ENCODE results near the gene FBXW7. TPM values are rescaled to one million over a fixed set of nuclear protein-coding genes. Genes with fewer than 3 reads are reported as not detected.

Gene FBXW7
- total and polyA plus RNA-seq, 2 of the 8 experiments (the other 6 are each of a cell fraction or from before 2014, with no cell fraction given) = 6.0 to 26.7 TPM

DNA sequence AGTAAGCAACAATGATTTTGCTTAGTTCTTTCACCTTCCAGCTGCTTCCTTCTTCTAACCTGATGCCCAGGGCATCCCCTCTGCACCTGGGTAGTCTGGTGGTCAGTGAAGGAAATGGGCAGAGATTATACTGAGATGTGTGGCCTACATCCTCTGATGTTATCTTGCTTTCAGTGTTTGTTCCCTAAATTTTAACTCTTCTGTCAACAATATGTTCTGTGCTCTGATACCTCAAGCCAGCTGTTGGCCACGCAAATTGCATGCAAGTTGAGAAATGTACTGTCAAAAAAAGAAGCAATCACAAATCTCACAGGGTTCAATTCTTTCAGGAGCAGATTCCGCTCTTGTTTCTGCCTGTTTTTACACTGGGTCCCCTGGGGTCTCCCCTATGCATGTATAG lies 73.8 kb downstream of the FBXW7 start:
- CTCF ChIA-PET (ENCODE audit: partially characterized antibody) = interaction anchor here (1.5 kb wide), 1 partner anchor 178 kb away, joined by 3 read pairs; no protein-coding TSS in a partner anchor
- Histone ChIP-seq H3K23ac (ENCODE audit: insufficient read length) (no peak overlapping the region), H4K20me1 (replicated peaks in 1 of 2; ENCODE audit: control insufficient read depth in 1 of 2, insufficient read depth in 2 of 2, low read length in 2 of 2) (no peaks in the 10 kb centered on the region), H3K23me2 (ENCODE audit: low read depth, low read length) (no peaks in the 10 kb centered on the region), H2BK120ac (replicated peaks; ENCODE audit: low read depth, low read length) (no peak overlapping the region), H3K18ac (ENCODE audit: extremely low read depth, low read length) (no peak overlapping the region), H3K79me2 (ENCODE audit: control insufficient read depth in 1 of 2, insufficient read depth in 2 of 2, low read length in 2 of 2) (peaks cover 0 to 55% of the 10 kb centered on the region in 2 experiments; a peak in 3 of 4 replicates), H3K9ac (replicated peaks in 1 of 4; ENCODE audit: extremely low read depth in 1 of 4, low read depth in 3 of 4, low read length in 3 of 4) (no peak overlapping the region), H3K4ac (replicated peaks; ENCODE audit: insufficient read length, low read depth, low read length) (no peak overlapping the region), H3K4me2 (ENCODE audit: insufficient read depth in 1 of 2, low read depth in 2 of 2, low read length in 2 of 2) (no peak overlapping the region), H4K5ac (ENCODE audit: insufficient read length, low read depth, low read length) (no peak overlapping the region), H3K14ac (ENCODE audit: insufficient read length) (no peak overlapping the region), H3K27ac (ENCODE audit: low read depth, low read length) (no peak overlapping the region), H3K27me3 (replicated peaks in 1 of 4; ENCODE audit: control insufficient read depth in 3 of 4, extremely low read depth in 1 of 4, insufficient read depth in 3 of 4, low read length in 3 of 4) (no peaks in the 10 kb centered on the region), H4K91ac (replicated peaks; ENCODE audit: insufficient read length, low read length) (no peak overlapping the region), H2BK20ac (ENCODE audit: low read length) (no peak overlapping the region), H3K56ac (replicated peaks; ENCODE audit: insufficient read length, low read depth, low read length) (no peak overlapping the region), H2AK5ac (ENCODE audit: low read depth, low read length) (no peak overlapping the region), H2BK15ac (ENCODE audit: low read length) (no peak overlapping the region), H2AFZ (ENCODE audit: low read length) (no peak overlapping the region), H3K79me1 (ENCODE audit: low read depth, low read length) (no peaks in the 10 kb centered on the region), H3K9me3 (ENCODE audit: insufficient read depth in 2 of 2, low read depth in 1 of 2, low read length in 1 of 2) (no peaks in the 10 kb centered on the region), H3K36me3 (ENCODE audit: control insufficient read depth in 2 of 4, insufficient read depth in 4 of 4, low read length in 3 of 4) (no peaks in the 10 kb centered on the region), H3K4me1 (replicated peaks in 1 of 4; ENCODE audit: control insufficient read depth in 3 of 4, insufficient read depth in 4 of 4, low read length in 3 of 4) (peaks cover 0 to 5% (median 0%) of the 10 kb centered on the region in 4 experiments; a peak in 1 of 7 replicates), H4K8ac (ENCODE audit: extremely low read depth, insufficient read depth, low read length) (no peak overlapping the region), H2BK5ac (ENCODE audit: low read depth, low read length) (no peak overlapping the region), H3K4me3 (ENCODE audit: extremely low read depth in 1 of 4, insufficient read depth in 2 of 4, low read depth in 3 of 4, low read length in 4 of 4) (no peak overlapping the region), H2BK12ac (ENCODE audit: low read depth, low read length) (no peak overlapping the region)
- no peak for FAIRE-seq
- POLR2A ChIA-PET (ENCODE audit: partially characterized antibody) = interaction anchor here (0.9 kb wide), 1 partner anchor 76 kb away, joined by 4 read pairs; no protein-coding TSS in a partner anchor
- WGBS, 2 experiments (ENCODE audit: extremely low coverage in 1 of 2, insufficient coverage in 1 of 2, insufficient read length in 1 of 2, insufficient replicate concordance in 2 of 2, low coverage in 1 of 2, low lambda C conversion rate in 2 of 2, missing lambda C conversion rate in 1 of 2) = 89% methylated on average over 2 of the region's 2 CpGs; no CpG with 5 or more reads in 1 of the 2 experiments
- no peak for DNase-seq (ENCODE audit: low read depth in 1 of 2, low spot score in 2 of 2)
- TF ChIP-seq FOSL1 (IDR thresholded peaks at IDR 0.05; ENCODE audit: insufficient read depth, low read depth, low read length) (no peak), POLR2AphosphoS5 (IDR thresholded peaks at IDR 0.05; ENCODE audit: low read depth, low read length) (no peak), ZNF274 (IDR thresholded peaks at IDR 0.05; ENCODE audit: borderline replicate concordance, extremely low read depth, low read length) (no peak), RFX5 (IDR thresholded peaks at IDR 0.05; ENCODE audit: borderline replicate concordance, low read depth, low read length) (no peak), SIN3A (conservative IDR thresholded peaks at IDR 0.05 in 1 of 2, IDR thresholded peaks at IDR 0.05 in 1 of 2; ENCODE audit: low read depth in 1 of 2, low read length in 2 of 2) (no peak), RBBP5 (IDR thresholded peaks at IDR 0.05; ENCODE audit: borderline replicate concordance, low read depth, low read length) (no peak), TBP (IDR thresholded peaks at IDR 0.05; ENCODE audit: low read depth, low read length) (no peak), TAF1 (IDR thresholded peaks at IDR 0.05; ENCODE audit: low read depth, low read length) (no peak)
- TF ChIP-seq, protein P1, sequence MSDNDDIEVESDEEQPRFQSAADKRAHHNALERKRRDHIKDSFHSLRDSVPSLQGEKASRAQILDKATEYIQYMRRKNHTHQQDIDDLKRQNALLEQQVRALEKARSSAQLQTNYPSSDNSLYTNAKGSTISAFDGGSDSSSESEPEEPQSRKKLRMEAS (IDR thresholded peaks at IDR 0.05) = no peak
- TF ChIP-seq, protein P2, sequence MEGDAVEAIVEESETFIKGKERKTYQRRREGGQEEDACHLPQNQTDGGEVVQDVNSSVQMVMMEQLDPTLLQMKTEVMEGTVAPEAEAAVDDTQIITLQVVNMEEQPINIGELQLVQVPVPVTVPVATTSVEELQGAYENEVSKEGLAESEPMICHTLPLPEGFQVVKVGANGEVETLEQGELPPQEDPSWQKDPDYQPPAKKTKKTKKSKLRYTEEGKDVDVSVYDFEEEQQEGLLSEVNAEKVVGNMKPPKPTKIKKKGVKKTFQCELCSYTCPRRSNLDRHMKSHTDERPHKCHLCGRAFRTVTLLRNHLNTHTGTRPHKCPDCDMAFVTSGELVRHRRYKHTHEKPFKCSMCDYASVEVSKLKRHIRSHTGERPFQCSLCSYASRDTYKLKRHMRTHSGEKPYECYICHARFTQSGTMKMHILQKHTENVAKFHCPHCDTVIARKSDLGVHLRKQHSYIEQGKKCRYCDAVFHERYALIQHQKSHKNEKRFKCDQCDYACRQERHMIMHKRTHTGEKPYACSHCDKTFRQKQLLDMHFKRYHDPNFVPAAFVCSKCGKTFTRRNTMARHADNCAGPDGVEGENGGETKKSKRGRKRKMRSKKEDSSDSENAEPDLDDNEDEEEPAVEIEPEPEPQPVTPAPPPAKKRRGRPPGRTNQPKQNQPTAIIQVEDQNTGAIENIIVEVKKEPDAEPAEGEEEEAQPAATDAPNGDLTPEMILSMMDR (IDR thresholded peaks at IDR 0.05; ENCODE audit: control extremely low read depth in 1 of 3, insufficient read depth in 1 of 3, low read depth in 1 of 3, low read length in 3 of 3) = no peak
